NOMO-1 treated with DMSO at 0.1 percent for 48 hours (cell line): ENCODE measurements around the gene SURF6.

Experiments
- DNase-seq: peaks from one replicate; lab custom pipeline; 2025; ENCODE audit not compliant: unreplicated experiment; lab: John Stamatoyannopoulos, UW

Gene SURF6

DNA sequence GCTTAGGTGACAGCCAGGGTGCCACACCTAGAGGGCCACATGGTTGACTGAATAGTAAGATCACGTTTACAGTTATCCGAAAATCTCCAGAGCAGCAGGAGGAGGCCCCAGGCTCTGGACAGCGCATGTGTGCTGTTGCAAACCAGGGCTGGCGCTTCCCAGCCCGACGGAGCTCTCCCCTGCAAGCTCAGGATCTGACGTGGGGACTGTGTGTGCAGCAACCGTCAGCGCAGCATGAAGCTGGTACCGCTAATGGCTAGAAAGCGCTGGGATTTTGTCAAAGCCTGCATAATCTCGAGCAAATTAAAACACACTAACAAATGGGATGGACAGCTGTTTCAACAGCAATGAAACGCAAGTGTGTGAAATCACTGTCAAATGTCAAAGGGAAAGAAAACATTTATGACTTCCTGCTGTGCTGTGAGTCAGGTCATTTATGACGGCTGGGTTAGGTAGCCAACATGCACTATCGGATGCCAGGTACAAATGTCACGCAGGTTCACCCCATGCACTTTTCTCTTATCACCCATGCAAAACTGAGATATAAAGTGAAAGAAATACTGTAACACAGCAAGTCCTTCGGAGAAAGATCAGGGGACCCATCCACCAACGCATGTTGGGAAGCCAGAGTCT lies 32.4 kb upstream of the SURF6 start:
- no peak for DNase-seq

DNA sequence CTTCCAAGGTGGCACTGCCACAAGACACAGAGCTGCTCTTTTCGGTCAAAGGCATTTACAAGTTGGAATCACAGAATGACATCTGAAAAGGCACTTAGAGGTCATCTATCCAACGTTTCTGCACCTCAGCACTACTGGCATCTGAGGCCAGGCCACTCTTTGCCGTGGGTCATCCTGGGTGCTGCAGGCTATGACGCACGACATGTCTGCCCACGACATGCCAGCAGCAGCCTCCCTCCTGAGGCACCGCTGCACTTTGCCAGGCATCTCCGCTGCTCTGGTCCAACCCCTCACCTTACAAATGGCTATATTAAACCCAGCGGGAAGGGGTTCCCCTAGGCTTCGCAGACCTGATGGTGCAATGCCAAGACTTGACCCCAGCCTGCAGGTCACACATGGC lies 31.8 kb upstream of the SURF6 start:
- no peak for DNase-seq

DNA sequence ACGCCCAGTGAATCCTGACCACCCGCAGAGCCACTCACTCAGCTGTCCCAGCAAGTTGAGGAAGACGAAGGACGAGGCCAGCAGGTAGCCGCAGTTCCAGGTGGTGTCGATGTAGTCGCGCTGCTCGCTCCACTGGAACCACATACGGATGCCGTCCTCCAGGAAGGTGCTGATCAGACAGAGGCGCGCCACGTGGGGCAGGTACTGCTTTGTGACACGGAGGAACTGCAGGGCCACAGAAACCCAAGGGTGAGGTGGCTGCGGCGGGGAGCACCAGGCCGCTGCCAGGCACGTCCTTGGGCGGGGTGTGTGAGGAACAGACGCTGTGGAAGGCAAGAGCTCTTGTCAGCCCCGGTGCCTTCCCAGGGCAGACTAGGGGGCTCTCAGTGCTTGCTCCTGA lies 31.2 kb upstream of the SURF6 start:
- DNase-seq = no peak

DNA sequence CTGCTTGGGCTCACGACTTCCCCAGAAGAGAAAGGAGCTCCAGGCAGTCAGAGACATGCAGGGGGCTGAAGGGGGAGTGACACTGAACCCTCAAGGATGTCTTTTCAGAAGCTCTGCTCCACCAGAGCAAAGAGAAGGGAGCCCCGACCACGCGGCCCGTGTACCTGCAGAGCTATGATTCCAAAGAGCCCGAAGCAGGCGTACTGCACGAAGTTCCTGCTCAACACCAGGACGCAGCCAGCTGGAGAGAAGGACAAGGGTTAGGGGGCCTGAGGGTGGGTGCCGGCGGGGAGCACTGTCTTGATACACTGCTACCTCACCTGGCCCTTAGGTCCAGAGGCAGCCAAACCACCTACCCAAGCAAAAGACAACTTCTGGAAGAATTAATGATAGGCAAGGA lies 30.4 kb upstream of the SURF6 start:
- no peak for DNase-seq

DNA sequence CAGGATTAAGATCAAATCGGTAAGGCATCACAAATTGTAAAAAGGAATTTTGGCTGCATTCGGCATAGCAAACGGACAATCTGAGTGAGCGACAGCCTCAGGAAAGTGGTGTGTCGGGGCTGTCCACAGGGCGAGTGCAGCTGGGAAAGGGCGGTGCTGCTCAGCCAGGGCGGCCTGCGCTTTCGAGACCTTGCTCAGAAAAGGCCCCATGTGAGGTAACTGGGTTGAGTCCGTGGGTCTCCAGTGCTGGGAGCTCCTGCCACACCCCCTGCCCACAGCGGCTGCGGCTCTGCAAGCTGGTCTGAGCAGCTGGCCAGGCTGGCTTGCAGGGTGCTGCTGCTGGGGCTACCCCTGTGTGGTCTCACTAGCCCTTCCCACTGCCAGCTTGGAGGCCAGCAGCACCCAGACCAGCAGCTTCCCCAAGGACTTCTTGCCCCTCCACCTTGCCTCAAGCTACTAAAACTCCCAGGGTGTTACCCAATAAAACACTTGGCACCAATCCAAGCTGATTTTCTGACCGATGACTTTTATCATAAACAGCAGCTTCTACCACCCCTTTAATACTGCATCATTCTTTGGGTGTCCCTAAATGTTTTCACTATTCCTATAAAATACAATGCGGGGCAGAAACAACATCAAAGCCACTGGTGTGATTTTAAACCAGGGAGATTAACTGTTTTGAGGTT lies 26.5 kb upstream of the SURF6 start:
- no peak for DNase-seq

DNA sequence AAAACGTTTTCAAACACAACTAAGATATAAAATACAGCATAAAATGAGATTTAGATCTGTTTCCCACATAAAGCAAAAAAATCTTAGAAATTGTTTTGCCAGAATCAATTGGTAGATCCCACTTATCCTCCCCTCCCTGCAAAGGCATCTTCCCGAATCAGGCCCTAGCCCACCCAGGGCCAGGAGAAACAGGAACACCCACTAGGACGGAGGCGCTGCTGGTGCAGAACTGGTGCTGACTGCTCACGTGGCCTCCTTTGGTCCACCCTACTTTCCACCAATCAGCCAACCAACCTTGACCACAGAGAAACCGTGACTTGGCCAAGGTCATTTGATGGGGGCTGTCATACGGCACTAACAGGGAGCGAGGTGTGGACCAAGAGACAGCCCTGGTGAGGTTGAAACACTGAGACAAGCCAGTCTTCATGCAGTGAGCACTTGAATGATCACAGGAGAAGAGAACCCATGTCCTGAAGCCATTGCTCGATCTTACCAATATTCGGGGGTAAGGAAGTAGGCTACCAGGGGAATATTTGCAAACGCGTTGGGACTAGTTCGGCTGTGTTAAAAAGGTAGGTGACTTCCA lies 25.6 kb upstream of the SURF6 start:
- DNase-seq = no peak

DNA sequence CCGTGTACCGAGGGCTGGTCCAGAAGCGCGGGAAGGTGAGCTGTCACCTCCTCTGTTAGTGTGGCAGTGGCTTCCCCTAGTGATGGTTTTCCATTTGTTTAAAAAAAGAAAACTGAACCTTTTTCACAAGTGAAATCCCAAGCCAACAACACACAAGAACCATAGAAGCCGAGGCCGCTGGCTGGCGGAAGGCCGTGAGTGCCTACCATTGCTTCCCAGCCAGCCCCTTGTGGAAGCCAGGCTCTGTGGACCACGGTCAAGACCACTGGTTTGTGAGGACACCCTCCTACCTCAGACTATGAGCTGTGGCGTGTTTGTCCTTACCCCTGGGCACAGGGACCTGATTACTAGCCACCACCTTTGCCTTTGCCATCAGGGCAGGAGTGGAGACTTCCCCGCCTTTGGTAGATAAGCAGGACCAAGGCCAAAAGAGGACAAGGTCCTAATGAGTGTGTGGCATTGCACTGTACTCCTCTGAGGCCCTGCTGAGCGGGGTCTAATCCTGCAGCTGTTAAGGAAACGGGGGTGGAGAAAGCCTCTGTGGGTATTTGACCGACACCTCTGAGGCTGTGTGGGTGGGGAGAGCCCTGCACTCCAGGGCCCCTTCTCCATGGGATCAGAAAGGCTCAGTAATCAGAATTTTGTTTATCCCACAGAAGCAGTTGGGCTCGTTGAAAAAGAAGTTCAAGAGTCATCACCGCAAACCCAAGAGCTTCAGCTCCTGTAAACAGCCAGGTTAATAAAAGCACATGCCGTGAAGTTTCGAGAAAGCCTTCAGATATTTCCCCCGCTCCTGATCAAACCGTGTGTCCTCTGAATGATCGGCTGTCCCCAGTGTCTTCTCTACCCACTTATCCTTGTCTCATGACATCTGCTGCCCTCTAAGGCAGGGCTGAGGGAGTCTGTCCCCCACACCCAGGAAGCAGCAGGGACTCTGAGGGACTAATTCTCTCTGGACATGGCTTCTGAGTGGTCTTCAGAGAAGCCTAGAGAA lies 24.7 kb upstream of the SURF6 start:
- no peak for DNase-seq

DNA sequence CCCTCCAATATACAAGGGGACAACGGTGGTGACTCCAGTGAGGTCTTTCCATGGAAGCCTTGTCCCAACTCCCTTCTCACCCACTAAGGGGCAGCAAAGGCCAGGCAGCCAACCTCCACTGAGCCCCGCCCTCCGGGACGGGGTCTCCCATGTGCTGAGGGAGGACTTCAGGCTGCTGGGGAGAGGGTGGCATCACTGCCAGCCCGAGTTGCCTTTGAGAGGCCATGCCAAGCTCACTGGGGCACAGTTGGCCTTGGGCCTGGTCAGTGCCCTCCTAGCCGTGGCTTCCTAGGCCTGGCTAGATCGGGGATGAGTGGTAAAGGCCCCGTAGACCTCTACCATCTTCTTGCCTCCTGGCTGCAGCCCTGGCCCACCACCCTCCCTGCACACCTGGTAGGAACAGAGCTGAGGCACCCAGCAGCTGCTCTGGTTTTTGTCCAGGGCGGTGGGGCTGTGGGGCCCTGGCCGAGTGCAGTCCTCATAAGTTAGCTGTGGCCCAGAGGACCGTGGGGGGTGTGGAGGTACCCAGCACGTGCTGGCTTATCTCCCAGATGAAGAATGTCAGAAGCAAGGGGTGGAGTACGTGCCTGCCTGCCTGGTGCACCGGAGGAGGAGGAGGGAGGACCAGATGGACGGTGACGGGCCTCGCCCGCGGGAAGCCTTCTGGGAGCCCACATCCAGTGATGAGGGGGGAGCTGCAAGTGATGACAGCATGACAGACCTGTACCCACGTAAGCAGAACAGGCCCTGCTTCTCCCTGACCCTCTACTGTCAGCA lies 23.6 kb upstream of the SURF6 start:
- DNase-seq = no peak

DNA sequence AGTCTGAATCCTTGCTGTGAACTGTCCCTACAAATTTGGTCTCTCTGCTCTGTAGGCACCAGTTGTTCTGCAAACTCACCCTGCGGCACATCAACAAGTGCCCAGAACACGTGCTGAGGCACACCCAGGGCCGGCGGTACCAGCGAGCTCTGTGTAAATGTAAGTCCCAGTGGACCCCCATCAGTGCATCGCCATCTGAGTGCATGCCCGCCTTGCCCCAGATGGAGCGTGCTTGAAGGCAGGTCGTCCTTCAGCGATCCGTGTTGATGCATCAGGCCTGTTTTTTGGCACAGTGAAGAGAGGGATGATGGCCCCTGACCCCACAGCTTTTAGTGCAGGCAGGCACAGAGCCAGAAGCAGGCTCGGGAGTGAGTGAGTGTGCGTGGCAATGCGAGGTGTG lies 21.7 kb upstream of the SURF6 start:
- DNase-seq = no peak

DNA sequence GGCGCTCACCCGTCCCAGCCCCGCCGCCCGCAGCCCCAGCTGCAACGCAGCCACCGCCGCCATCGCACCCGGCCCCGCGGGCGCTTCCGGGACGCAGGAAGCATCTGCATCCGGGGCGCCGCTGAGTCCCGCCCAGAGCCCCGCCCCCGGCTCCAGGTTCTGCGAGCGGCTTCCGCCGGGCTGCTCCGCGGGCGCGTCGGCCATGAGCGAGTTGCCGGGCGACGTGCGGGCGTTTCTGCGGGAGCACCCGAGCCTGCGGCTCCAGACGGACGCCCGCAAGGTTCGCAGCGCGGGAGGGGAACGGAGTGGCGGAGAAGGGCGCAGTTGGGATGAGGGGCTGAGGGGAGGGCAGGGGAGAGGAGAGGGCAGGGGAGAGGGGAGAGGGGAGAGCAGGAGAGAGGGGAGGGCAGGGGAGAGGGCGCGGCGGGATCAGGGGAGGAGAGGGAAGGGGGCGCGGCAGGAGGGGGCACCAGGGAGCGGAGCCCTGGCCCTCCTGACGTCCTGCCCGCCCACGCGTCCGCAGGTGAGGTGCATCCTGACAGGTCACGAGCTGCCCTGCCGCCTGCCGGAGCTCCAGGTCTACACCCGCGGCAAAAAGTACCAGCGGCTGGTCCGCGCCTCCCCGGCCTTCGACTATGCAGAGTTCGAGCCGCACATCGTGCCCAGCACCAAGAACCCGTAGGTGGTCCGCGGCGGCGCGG lies 20.6 kb upstream of the SURF6 start, which contains the start of the genes SURF1 and SURF2:
Gene SURF1, minus strand, starts transcription at position 97 of the 701 bp plus-strand sequence. Its CDS starts 34 bp downstream, at position 63.
Gene SURF2, plus strand, starts transcription at position 160 of the 701 bp plus-strand sequence. Its CDS starts 43 bp downstream, at position 203.
- peak; percentile 41 for DNase-seq

DNA sequence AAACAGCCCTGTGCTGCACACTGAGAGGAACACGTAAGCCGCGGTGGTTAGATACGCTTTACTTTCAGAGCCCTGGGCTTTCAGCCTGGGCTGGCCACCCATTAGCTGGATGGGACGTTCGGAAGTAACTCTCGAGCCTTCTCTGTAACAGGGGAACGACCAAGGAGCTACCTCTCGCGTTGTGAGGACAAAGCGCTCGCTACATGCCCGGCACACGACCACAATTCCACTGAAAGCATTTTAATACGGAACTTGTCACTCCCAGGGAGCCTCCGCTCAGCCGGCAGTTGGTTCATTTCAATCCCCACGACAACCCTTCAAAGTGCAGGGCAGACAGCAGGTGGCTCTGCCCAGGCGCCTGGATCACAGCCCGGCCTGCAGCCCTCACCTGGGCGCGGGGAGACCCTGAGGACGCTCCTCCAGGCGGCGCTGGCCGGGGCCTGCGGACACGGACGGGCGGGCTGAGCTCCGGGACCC lies 19.9 kb upstream of the SURF6 start:
- DNase-seq = peak; percentile 32

DNA sequence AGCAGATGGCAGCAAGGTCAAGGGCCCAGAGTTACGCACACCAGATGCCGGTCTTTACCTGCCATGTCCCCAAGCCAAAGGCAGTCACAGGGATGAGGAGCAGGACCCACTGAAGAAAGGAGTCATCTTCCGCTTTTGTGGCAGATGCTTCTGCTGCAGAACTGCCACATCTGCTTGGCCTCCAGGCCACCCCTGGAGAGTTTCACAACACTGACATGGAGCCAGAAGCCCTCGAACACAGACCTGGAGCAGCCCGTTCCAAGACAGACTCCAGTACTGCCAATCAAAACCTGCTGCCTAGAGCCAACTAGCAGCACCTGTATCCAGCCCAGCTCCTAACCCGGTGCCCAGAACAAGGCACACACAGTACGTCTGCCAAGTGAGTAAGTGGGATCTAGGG lies 18.8 kb upstream of the SURF6 start:
- DNase-seq = peak; percentile 60

DNA sequence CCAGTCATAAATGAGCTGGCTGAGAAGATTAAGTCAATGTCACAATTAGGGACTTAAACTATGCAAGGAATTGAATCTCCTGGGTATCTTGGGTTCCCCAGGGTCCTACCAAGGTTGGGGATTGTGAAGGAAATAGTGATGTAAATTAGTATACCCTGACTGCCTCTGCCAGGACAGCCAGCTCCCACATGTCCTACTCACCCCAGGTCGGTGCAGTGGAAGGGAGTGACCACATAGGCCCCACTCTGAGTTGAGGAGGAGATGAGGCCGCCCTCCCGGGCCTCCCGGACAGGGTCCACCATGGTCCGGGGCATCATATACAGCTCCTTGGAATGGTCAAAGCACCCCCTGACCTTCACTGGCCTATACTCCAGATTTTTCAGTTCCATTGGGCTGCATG lies 17.6 kb upstream of the SURF6 start:
- DNase-seq = no peak

DNA sequence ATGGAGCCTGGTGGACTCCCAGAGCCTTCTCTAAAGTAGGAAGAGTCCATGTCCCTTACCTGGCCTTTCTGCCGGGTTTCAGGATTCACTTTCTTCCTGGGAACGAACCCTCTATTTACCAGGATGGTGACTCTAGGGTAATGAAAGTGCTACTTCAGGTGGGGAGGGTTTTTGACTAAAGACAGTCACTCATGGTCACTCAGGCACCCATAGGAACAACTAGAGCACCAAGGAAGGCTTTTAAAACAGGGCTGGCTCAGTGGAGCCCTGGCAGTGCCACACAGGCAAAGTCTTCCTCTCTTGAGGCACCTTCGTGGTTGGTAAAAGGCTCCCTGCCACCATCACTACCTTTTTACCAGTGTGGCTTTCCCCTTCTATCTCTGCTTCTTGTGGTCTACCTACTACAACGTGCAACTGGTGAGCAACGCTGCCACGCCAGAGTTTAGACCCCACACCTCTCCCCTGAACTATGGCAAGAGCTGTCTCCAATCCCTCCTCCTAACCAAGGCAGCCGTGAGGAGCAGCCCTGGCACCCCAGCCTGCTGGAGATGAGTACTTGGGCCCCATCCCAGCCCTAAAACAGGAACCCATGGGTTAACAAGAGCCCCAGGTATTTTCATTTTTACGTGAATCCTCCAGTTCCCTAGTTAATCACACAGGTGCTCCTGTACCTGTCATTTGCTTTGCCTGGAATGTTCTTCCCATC lies 16.8 kb upstream of the SURF6 start:
- DNase-seq = no peak

DNA sequence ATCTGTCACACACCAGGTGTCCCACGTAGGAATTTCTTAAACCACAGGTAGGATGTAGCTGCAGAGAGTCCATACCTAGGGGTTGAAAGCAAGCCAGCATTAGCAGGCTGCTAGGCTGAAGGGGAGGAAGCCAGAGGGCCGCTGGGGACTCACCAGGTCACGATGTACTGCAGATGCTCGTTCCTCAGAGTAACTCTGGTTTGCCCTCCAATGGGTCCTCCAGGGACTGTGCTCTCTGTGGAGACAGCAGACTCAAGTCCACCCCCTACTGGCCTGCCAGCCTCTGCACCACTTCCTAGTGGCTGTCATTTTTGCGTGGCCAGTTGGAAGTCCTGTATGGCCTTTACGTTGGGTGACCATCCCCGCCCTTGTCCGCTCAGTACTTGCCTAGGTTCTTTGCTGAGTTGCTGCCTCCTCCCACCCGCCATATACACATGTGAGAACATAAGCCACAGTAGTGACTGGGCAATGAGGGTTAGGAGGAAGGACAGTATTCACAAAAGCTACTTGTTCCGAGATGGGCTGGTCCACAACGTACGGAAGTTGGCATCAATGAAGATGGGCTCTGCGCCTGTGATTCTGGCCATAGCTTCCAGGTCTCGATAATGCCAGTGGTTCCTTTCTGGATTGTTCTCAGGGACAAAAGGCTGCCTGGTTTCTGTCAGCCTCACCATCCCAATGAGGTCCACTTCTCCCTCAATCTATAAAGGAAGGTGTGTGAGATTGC lies 16.1 kb upstream of the SURF6 start:
- DNase-seq = peak; percentile 71

DNA sequence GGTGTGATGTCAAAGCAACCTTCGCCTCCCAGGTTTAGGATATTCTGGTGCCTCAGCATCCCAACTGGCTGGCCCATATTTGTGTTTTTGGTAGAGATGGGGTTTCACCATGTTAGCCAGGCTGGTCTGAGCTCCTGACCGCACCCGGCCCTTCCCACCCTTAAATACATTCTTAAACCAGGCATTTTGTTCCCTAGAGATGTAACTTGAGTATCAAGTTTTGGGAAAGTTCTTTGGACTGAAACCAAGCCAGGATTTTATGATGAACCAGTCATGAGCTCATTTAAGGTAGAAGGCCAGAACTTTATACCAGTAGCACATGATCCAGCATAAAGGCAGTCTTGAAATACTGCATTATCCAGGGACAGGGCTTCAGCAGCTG lies 15.5 kb upstream of the SURF6 start:
- DNase-seq = no peak

DNA sequence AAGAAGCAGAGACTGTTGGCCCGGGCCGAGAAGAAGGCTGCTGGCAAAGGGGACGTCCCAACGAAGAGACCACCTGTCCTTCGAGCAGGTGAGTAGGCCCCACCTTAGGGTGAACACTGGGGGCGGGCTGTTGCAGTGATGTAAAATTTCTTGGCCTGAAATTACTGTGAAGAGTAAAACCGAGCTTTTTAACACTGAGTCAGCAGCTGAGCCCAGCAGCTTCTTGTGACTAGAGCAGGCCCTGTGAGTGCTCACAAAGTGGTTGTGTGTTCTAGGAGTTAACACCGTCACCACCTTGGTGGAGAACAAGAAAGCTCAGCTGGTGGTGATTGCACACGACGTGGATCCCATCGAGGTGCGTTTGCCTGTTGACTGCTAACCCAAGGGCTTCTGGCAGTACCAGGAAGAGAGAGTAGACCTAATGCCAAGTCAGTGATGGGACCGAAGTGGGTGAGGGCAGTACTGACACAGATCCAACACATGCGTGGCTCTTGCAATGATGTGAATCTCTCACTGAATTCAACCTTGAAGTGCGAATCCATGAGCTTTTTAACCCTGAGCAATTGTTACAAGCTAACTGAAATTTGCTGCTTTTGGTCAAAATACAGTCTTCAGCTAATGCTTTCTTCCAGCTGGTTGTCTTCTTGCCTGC lies 14.1 kb upstream of the SURF6 start:
- no peak for DNase-seq
